HL-60/S4 treated with retinoic acid at 250 ng/mL for 4 days and 3 days (cell line): ENCODE results near the gene ANO2.
"Not testable (repeated sequence)": the region's sequence is repeated elsewhere in the genome, so short reads cannot be mapped to it uniquely, and the experiment has no call there.

Experiments used
- in situ Hi-C: fragments of 300-500 bp; cut with MboI; formaldehyde crosslinking; loops from 2 replicates; pipeline ENCODE4 v1.7.0; 2022; ENCODE audit warnings: low sequenced_read_pairs

The ANO2 gene

DNA sequence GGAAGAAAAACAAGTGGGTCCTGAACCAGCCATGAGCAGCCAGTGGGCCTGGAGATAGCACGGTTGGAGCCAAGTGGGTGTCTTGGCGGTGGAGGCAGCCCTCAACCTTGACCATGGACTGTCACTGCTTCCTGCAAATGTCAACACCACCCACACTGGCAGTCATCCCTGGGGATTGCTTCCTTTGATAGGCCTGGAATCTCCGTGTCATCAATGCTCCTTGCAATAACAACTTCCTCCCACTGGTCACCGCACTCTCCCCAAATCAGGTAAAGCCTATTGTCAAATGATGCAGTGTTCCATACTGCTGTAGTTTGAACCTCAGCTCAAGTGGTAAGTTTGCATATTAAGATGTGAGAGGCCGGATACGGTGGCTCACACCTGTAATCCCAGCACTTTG is 384.0 kb downstream of the ANO2 start:
- in situ Hi-C loops = no loop called here

DNA sequence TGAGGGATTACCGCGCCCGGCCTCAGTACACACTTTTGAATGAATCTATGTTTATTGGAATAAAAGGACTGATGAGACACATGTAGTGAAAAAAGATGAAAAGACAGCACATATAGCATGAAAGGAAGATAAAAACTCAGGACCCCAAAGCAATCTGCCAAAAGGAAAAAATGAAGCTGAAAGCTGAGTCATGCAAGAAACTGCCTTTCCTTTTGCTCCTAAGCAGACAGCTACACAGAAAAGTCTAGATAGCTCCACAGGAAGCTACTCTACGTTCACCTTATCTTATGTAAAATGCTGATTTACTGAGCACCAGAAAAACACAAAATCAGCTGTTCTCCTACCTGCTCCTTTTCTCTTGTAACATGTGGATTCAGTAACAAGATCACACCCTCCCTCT is 384.8 kb downstream of the ANO2 start:
- in situ Hi-C loops = no loop called here

DNA sequence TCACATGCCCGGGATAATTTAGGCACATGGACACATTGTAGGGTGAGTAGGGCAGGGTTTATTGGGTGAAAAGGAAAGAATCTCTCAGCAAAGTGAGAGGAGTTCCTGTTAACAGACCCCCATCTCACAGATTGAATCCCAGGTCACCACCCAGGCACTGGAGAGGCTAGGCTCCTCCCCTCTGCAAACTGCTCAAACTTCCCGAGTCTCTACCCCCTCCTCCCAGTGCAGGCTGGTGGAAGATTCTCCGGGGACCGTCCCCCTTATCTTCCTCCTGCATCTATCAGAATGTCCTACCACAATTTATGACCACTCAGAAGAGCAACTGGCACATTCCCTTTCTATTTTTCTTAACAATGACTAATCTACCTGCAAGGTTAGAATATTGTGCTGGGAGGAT is 387.2 kb downstream of the ANO2 start:
- in situ Hi-C loops = no loop called here

DNA sequence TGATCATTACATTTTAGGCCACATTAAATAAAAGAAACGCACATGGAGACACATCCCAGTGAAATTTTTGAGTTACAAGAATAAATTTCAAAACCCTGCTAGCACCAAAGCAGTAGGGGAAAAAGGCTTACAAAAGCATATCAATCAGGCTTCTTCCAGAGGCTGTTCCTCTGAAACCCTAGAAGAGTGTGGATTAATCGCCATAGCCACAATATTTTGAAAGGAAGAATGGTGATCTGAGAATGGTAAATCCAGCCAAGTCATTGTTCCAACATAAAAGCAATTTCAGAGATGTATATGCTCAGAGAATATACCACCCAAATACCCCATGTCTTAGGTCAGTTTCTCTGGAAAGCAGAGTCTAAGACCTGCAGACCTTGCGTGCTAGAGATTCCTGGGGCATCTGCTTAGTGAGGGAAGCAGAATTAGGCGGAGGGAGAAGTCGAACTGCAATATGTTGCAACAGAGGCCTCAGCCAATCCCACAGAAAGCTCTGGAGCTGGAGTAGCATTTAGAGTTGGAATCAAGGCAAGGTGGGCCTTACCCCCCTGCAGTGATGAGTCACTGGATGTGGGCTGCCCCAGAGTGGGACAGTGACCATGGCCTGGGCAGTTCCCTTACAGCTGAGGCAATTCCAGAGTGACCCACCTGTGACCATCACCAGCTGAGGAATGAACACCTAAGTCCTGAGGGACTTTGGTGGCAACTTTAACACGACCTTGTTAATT is 387.9 kb downstream of the ANO2 start:
- in situ Hi-C loops = no loop called here

DNA sequence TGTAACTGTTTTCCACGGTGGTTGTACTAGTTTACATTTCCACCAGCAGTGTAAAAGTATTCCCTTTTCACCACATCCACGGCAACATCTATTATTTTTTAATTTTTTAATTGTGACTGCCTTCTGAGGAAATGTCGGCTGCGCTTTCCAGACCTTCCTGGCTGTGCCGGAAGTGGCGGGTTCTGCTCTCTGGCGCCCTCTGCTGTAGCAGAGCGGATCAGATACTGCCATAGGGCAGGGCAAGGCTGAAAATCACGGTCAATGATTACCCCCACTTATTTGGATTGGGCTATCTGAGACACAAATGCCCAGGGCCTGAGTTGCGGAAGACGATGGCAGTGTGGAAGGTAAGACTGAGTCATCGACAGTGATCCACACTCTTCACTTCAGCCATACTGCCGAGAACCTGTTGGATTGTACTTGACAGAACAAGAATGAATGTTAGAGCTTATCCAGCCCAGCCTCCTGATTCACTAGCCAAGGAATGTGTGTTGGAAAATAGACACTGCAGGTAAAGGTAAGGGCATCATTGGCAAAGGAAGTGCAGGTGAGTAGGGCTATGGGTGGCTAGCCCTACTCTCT is 388.9 kb downstream of the ANO2 start:
- in situ Hi-C loops = no loop called here

DNA sequence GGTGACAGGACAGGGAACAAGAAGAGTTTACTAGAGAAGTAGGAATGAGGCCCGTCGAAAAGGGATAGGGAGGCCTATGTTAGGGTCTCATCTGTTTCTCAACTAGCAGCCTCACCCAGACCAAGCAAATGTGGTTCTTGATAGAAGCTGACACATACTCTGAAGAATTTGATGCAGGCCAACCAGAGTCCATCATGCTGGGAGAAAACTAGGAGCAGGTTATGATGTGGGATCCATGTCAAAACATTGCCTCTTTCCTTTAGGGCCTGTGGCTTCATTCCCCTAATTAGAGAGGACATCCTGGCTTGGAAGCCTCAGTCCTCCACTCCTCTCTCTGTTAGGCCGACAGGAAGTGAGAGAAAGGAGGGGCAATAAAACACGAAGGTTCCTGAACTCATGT is 390.3 kb downstream of the ANO2 start:
- in situ Hi-C loops = no loop called here

DNA sequence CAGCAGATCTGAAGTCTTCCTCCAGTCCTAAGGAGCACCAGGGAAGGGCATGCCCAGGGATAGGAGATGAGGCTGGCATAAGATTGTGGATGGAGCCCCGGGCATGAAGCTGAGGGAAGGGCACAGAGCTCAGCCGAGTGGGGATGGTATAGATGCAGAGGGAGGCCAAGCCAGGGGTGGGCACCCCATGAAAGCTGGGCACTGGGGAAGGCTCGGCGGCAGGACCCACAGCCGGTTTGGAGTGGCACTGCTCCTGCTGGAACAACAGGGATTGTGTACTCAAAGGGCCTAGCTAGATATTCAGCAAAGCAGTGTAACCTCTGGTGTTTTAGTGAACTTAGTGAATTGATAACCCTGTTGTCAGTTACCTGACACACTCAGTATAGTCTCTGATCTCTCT is 396.0 kb downstream of the ANO2 start:
- in situ Hi-C loops = no loop called here

DNA sequence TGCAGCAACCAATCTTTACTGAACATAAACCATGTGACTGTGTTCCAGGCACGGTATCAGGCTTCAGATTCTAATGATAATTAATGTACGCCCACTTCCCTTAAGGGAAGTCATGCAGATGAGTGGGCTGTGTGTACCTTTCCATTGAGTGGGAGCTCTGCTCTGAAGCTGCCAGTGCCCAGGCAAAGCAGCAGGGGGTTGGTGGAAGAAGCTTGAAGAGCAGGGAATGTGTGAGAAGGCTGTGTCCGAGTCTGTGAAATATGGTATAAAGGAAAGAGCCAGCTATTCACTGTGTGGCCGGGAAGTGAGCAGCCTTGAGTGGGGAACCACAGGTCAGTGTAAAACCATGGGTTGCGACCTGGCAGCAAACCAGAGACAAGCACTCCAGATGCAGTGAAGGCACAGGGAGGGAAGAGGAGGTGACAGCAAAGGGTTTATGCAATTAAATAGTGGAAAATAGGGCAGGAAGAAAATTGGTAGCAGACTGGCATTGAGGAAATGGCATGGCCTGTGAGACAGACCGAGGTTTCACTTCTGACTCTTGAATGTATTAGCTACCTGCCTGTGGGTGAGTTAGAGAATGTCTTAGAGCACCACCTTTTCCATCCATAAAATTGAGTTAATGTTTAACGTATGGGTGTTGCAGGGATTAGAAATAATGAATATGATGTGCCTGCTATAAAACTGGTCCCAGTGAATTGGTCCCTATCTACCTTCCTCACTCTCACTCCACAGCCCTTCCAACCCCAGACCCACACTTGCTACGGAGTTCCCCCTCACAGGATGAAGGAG is 396.7 kb downstream of the ANO2 start:
- in situ Hi-C loops = no loop called here

DNA sequence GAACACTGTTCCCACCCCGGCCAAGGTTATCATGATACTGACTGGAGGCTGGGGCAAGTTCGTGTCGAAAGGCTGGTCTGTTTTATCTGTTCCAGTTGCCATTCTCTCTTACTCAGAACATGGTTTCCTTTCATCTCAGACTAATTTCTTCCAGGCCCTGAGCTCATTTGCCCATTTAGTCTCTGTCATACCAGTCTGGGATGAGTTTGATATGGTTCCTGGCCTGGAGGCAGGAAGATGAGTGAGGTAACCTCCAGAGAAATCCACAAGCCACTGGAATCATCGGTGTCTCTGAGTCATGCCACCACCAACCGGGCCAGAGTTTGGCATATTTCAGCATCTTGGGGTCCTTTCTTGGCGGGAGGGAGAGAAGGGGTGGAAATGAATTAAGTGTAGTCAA is 398.4 kb downstream of the ANO2 start:
- in situ Hi-C loops = no loop called here

DNA sequence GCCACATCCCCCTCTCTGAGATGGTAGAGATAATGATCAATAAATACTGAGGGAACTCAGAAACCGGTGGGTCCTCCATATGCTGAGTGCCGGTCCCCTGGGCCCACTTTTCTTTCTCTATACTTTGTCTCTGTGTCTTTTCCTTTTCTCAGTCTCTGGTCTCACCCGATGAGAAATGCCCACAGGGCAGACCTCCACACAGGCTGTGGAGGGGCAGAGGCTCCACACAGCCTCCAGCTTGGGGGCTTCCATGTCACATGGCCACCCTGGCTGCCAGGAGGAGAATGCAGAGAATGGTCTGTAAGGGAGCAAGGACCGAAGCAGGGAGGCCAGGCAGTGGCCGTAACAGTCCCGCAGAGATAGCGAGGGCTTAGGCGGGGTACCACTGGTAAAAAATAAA is 407.3 kb downstream of the ANO2 start:
- in situ Hi-C loops = no loop called here

DNA sequence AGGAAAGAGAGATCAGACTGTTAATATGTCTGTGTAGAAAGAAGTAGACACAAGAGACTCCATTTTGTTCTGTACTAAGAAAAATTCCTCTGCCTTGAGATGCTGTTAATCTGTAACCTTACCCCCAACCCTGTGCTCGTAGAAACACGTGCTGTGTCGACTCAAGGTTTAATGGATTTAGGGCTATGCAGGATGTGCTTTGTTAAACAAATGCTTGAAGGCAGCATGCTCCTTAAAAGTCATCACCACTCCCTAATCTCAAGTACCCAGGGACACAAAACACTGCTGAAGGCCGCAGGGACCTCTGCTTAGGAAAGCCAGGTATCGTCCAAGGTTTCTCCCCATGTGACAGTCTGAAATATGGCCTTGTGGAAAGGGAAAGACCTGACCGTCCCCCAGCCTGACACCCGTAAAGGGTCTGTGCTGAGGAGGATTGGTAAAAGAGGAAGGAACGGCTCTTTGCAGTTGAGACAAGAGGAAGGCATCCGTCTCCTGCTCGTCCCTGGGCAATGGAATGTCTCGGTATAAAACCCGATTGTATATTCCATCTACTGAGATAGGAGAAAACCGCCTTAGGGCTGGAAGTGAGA is 407.9 kb downstream of the ANO2 start:
- in situ Hi-C loops = not testable (repeated sequence)

DNA sequence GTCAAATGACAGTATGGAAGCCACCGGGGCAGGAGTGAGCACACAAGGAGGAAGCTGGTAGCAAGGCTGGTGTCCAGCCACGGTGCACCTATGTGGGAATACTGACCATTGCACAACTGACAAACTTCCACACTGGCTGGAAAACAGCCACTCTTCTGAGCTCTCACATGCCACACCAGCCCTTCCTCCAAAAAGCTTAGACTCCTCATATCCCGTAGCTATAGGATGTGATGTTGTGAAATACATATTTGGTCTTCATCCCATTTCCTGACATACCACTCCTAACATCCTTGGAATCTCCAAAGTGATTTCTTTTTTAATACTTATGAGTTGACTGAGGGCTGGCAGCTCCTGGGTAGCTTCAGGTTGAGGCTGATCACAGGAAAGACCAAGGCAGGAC is 409.5 kb downstream of the ANO2 start:
- in situ Hi-C loops = no loop called here

DNA sequence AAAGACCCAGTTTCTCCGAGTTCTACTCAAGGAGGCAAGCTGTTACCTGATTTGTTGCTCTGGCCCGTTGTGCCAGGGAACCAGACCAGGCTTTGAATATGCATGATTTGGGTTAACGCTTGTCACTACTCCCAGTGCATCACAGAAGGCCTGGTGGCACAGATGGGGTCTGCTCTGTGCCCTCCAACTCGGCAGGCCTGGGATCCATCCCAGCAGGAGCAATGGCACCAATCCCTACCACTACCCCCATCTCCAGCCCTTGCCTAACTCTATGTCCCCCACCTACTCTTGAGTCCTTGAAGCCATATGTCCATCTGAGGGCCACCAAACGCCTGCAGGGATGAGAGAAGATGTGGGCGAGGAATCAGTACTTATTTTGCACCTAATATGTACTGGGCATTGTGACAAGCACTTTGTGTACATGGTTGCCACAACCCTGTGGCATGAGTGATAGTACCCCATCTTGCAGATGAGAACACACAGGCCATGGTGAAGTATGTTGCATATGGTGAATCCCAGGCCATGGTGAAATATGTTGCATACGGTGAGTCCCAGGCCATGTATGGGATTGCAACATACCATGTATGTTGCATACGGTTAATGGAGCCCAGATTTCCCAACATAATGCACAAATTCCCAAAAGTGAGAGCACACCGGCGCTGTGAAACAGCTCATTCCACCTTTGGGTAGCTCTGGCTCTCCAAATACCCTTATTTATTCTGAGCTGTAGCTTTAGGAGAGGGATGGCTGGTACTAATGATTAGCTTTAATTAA is 410.4 kb downstream of the ANO2 start:
- in situ Hi-C loops = no loop called here

DNA sequence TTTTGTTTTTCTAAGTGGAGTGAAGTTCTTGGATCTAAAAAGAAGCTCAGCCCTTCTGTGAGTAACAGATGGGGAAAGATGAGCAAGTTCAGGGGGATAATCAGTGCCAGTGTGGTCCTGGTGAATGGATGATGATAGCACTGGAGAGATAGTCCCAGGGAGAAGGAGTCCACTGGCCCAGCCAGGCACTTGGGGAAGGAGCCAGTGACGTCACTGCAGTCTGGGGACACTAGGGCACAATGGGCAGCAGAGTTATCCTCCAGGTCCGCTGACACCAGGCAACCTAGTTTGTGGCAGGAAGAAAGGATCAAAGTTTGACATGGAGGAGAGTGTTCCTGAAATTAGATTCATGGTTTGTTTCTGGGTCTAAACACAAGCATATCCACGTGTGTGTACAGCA is 411.7 kb downstream of the ANO2 start:
- in situ Hi-C loops = no loop called here

DNA sequence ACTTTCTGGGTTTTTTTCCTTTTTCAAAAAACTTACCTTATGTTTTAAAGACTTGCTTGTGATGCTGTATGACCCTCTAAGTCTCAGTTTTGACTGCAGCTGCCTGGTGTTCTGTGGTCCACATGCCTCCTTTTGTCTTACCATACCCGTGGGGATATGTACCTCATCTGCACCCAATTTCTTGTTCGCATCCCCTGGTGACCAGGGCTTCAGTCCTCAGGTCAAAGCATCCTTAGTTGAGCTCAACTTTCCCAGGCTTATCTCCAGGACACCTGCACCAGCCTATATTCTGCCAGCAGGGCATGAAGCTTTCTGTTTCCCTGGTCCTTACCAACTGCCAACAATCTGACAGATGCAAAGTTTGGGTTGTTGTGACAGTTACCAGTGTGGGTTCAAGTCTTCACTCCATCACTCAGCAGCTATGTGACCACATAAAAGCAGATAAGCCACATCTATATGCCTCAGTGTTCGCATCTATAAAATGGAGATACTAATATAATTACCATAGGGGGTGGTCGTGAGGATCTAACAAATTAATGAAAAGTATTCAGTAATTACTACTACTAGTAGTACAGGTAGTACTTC is 419.2 kb downstream of the ANO2 start:
- in situ Hi-C loops = no loop called here

DNA sequence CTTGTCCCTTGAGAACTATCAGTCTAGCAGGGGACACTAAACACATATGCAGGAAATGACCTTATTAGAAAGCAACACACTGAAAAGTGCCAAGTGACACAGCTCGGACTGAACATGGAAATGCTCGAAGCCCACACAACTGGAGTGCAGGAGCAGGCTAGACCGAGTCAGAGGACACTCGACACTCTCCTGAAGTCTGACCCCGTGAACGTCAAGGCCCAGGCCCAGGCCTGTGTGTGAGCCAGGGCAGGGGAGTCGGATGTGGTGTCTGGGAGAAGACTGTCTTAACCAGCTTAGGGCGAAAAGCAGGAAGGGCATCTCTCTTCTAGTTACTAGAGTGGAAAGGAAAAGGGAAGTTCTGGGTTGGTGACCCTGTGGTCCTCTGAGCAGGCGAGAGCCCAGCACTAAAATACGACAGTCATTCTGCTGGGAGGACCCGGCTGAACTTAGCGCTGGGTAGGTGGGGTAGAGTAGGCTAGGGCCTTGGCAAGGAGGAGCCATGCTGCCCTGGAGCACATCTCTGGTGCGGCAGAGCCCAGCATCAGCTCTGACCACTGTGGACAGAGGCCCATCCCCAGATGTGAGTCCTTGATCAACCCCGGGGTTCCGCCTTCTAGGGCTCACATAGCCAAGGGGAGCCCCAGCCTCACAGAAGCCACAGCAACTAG is 420.2 kb downstream of the ANO2 start:
- in situ Hi-C loops = no loop called here

DNA sequence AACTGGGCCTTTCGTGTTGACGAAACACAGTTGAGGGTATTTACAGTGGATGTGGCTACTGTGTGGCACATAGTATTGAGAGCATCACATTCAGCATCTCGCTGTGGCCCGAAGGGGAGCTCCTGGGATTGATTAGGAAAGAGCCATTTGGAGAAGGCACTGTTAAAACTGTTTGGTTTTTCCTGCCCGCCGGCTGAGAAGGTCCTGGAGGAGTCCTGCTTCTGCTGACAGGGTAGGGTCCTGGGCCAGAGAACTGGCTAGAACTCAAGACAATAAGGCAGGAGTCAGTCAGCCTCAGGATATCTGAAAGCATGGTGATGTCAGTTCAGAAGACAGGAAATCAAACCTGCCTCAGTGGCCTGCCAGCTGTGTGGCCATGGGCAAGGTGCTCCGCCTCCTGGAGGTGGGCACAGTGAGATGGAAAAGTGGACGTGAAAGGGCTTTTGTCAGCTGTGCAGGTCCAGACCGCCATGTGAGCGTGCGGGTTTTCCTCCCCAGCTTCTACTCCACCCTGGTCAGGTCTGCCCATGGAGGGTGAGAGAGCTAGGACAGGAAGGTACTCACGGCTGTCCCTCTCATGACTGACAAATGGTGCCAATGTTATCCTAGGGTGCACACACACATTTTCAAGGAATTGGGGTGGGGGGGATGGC is 420.8 kb downstream of the ANO2 start:
- in situ Hi-C loops = no loop called here

DNA sequence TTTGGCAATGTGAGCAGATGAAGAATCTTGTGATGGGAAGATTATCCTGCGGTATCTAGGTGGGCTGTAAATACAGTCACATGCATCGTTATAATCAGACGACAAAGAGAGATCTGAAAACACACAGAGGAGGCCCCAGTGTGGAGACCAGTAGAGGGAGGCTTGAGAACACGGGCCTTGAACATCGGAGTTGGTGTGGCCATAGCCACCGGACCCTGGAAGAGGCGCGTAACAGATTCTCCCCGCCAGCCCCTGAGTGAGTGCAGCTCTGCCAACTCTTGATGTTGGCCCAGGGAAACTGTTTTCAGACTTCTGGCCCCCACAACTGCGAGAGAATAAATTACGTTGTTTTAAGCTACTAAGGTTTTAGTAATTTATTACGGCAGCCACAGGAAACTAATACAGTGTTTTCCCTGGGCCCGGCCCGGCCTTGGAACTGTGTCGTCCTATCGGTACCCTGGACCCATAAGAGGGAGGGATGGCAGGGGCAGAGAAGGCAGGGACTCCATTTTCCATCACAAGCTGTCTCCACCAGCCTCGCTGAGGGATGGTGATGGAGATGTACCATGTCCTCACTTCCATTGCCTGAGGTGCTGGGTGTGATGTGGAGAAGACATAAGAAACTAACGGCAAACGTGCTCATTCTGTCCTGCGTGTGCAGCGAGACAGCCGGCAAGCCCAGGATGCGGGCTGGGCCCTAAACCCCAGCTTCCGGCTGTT is 421.5 kb downstream of the ANO2 start:
- in situ Hi-C loops = no loop called here
